Stimulated activated effector memory CD8-positive, alpha-beta T cell treated with anti-CD3 and anti-CD28 coated beads, Interleukin-12 subunit alpha, Interleukin-12 subunit beta, amount 100 ng/mL, for 72 hours (primary cell): ENCODE results near the gene MYO9A.

Experiments used
- ATAC-seq: fragments of 150-1000 bp; cut with Tn5 transposase; 2 replicates; pipeline ENCODE4 v1.10.0; 2021
- DNase-seq, 2 donors: peaks; one replicate each; pipeline ENCODE4 v3.0.0; 2021 to 2022; ENCODE audit warnings: low spot score in 2 of 2
- H3K27ac Mint-ChIP-seq: one replicate; pipeline ENCODE4 v1.8.0; 2022; ENCODE audit warnings: mild to moderate bottlenecking, mixed read lengths
- H3K36me3 Mint-ChIP-seq: one replicate; pipeline ENCODE4 v1.8.0; 2022; ENCODE audit warnings: mild to moderate bottlenecking, mixed read lengths
- H3K4me1 Mint-ChIP-seq: one replicate; pipeline ENCODE4 v1.8.0; 2022; ENCODE audit warnings: mixed read lengths
- H3K4me3 Mint-ChIP-seq: one replicate; pipeline ENCODE4 v1.8.0; 2022; ENCODE audit warnings: mild to moderate bottlenecking, mixed read lengths
- H3K9me3 Mint-ChIP-seq: one replicate; pipeline ENCODE4 v1.8.0; 2022; ENCODE audit warnings: mixed read lengths

The MYO9A gene

GRCh38 chr15:71801935-71802655, 315.9 kb downstream of the MYO9A start:
- Mint-ChIP-seq H3K4me3 (no peak overlapping the region), H3K9me3 (no peaks in the 10 kb centered on the region), H3K27ac (no peak overlapping the region), H3K36me3 (no peaks in the 10 kb centered on the region), H3K4me1 (peaks cover 6% of the 10 kb centered on the region)
- DNase-seq: no peak
- no peak for ATAC-seq

GRCh38 chr15:71800835-71801745, 316.9 kb downstream of the MYO9A start:
- Mint-ChIP-seq H3K9me3 (no peaks in the 10 kb centered on the region), H3K36me3 (no peaks in the 10 kb centered on the region), H3K4me1 (peaks cover 6% of the 10 kb centered on the region), H3K27ac (no peak overlapping the region), H3K4me3 (no peak overlapping the region)
- DNase-seq (no peak), ATAC-seq (peak; percentile 61)

GRCh38 chr15:71800190-71800589, 317.8 kb downstream of the MYO9A start:
- no peak for DNase-seq
- H3K4me1 Mint-ChIP-seq: peaks cover 6% of the 10 kb centered on the region
- H3K36me3 Mint-ChIP-seq: no peaks in the 10 kb centered on the region
- no peak for ATAC-seq
- no peaks in the 10 kb centered on the region for H3K9me3 Mint-ChIP-seq
- no peak overlapping the region for H3K4me3 Mint-ChIP-seq
- H3K27ac Mint-ChIP-seq: no peak overlapping the region

- Mint-ChIP-seq H3K36me3 (no peaks in the 10 kb centered on the region), H3K27ac (no peak overlapping the region), H3K4me3 (no peak overlapping the region), H3K4me1 (peaks cover 6% of the 10 kb centered on the region), H3K9me3 (no peaks in the 10 kb centered on the region)
- no peak for DNase-seq
- ATAC-seq: no peak
These were observed 319.3 kb downstream of the MYO9A start for GRCh38 chr15:71798641-71799040.

GRCh38 chr15:71792521-71792920, 325.4 kb downstream of the MYO9A start:
- Mint-ChIP-seq H3K36me3 (no peaks in the 10 kb centered on the region), H3K4me1 (no peaks in the 10 kb centered on the region), H3K9me3 (no peaks in the 10 kb centered on the region), H3K27ac (no peak overlapping the region), H3K4me3 (no peak overlapping the region)
- ATAC-seq: no peak
- no peak for DNase-seq

- Mint-ChIP-seq H3K4me3 (no peak overlapping the region), H3K27ac (no peak overlapping the region), H3K9me3 (no peaks in the 10 kb centered on the region), H3K36me3 (no peaks in the 10 kb centered on the region), H3K4me1 (no peaks in the 10 kb centered on the region)
- no peak for DNase-seq
- ATAC-seq: no peak
These were observed 326.0 kb downstream of the MYO9A start for GRCh38 chr15:71791975-71792374.

GRCh38 chr15:71790081-71790480, 327.9 kb downstream of the MYO9A start:
- no peak for DNase-seq
- Mint-ChIP-seq H3K4me1 (no peaks in the 10 kb centered on the region), H3K27ac (no peak overlapping the region), H3K4me3 (no peak overlapping the region), H3K36me3 (no peaks in the 10 kb centered on the region), H3K9me3 (no peaks in the 10 kb centered on the region)
- ATAC-seq: no peak

GRCh38 chr15:71789616-71790015, 328.3 kb downstream of the MYO9A start:
- Mint-ChIP-seq H3K36me3 (no peaks in the 10 kb centered on the region), H3K27ac (no peak overlapping the region), H3K9me3 (no peaks in the 10 kb centered on the region), H3K4me3 (no peak overlapping the region), H3K4me1 (peaks cover 4% of the 10 kb centered on the region)
- DNase-seq (no peak), ATAC-seq (no peak)

- H3K27ac Mint-ChIP-seq: no peak overlapping the region
- DNase-seq (no peak), ATAC-seq (no peak)
- H3K9me3 Mint-ChIP-seq: no peaks in the 10 kb centered on the region
- no peaks in the 10 kb centered on the region for H3K36me3 Mint-ChIP-seq
- peaks cover 6% of the 10 kb centered on the region for H3K4me1 Mint-ChIP-seq
- no peak overlapping the region for H3K4me3 Mint-ChIP-seq
These were observed 329.0 kb downstream of the MYO9A start for GRCh38 chr15:71788646-71789579.

- Mint-ChIP-seq H3K9me3 (no peaks in the 10 kb centered on the region), H3K4me1 (peaks cover 7% of the 10 kb centered on the region), H3K27ac (no peak overlapping the region), H3K36me3 (no peaks in the 10 kb centered on the region), H3K4me3 (no peak overlapping the region)
- ATAC-seq (no peak), DNase-seq (no peak)
These were observed 331.3 kb downstream of the MYO9A start for GRCh38 chr15:71786673-71787072.

GRCh38 chr15:71785996-71786395, 332.0 kb downstream of the MYO9A start:
- no peak for DNase-seq
- no peak overlapping the region for H3K4me3 Mint-ChIP-seq
- H3K4me1 Mint-ChIP-seq: peaks cover 14% of the 10 kb centered on the region
- no peak overlapping the region for H3K27ac Mint-ChIP-seq
- no peak for ATAC-seq
- H3K36me3 Mint-ChIP-seq: no peaks in the 10 kb centered on the region
- H3K9me3 Mint-ChIP-seq: no peaks in the 10 kb centered on the region

- Mint-ChIP-seq H3K9me3 (no peaks in the 10 kb centered on the region), H3K27ac (peak overlapping the region; percentile 77), H3K4me3 (no peak overlapping the region), H3K4me1 (peaks cover 25% of the 10 kb centered on the region), H3K36me3 (no peaks in the 10 kb centered on the region)
- DNase-seq (no peak), ATAC-seq (no peak)
These were observed 333.2 kb downstream of the MYO9A start for GRCh38 chr15:71784719-71785118.

- Mint-ChIP-seq H3K27ac (peak overlapping the region; percentile 29), H3K4me1 (peaks cover 32% of the 10 kb centered on the region), H3K4me3 (peak overlapping the region; percentile 69), H3K36me3 (no peaks in the 10 kb centered on the region), H3K9me3 (no peaks in the 10 kb centered on the region)
- ATAC-seq (no peak), DNase-seq (no peak)
These were observed 335.4 kb downstream of the MYO9A start for GRCh38 chr15:71782422-71783165.

GRCh38 chr15:71781965-71782265, 336.0 kb downstream of the MYO9A start:
- ATAC-seq: no peak
- peak overlapping the region; percentile 86 for H3K27ac Mint-ChIP-seq
- H3K4me3 Mint-ChIP-seq: peak overlapping the region; percentile 69
- no peaks in the 10 kb centered on the region for H3K36me3 Mint-ChIP-seq
- H3K9me3 Mint-ChIP-seq: no peaks in the 10 kb centered on the region
- H3K4me1 Mint-ChIP-seq: peaks cover 32% of the 10 kb centered on the region
- no peak for DNase-seq
